Measurements from ENCODE around the gene RNASEH2A.

DNA sequence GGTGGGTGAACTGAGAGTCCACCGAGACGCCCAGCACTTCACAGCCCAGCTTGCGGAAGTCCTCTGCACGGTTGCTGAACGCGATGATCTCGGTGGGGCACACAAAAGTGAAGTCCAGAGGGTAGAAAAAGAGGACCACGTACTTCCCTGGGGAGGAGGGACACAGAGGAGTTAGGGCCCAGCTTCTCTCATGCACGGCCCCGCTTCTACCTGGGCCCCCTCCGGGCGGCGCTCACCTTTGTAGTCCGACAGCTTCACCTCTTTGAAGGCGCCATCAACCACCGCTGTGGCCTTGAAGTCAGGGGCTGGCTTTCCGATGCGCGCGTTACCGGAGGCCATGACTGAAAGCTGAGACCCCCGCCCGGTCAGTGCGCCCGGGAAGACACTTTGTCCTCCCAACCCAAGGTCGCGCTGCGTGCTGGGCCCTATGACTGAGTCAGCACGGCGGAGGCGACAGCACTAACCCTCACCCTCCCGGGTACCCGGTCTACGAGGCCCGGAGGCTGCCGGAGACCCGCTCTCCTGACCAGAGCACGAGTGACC is 5.4 kb upstream of the RNASEH2A start:
- TF ChIP-seq, protein P1, sequence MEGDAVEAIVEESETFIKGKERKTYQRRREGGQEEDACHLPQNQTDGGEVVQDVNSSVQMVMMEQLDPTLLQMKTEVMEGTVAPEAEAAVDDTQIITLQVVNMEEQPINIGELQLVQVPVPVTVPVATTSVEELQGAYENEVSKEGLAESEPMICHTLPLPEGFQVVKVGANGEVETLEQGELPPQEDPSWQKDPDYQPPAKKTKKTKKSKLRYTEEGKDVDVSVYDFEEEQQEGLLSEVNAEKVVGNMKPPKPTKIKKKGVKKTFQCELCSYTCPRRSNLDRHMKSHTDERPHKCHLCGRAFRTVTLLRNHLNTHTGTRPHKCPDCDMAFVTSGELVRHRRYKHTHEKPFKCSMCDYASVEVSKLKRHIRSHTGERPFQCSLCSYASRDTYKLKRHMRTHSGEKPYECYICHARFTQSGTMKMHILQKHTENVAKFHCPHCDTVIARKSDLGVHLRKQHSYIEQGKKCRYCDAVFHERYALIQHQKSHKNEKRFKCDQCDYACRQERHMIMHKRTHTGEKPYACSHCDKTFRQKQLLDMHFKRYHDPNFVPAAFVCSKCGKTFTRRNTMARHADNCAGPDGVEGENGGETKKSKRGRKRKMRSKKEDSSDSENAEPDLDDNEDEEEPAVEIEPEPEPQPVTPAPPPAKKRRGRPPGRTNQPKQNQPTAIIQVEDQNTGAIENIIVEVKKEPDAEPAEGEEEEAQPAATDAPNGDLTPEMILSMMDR (conservative IDR thresholded peaks at IDR 0.05; ENCODE audit: low read depth, low read length): 0 out of 2 replicates have a peak, but pooled peaks have one; percentile 29
- TF ChIP-seq EZH2 (IDR thresholded peaks at IDR 0.05; ENCODE audit: low read length, unreplicated experiment): no peak
